HEK293 (cell line): ENCODE results near the gene MAP1LC3B2.

Source experiments
- CTCF ChIA-PET: fragments of 350-600 bp; formaldehyde crosslinking; extraction: SDS; loops from one replicate; lab custom pipeline; 2021; ENCODE audit warnings: antibody characterized with exemption; lab: Yijun Ruan, JAX
- POLR2A ChIA-PET: fragments of 300-600 bp; formaldehyde crosslinking; extraction: SDS; loops from one replicate; lab custom pipeline; 2020; ENCODE audit warnings: antibody characterized with exemption, inconsistent platforms; lab: Yijun Ruan, JAX
- H3K27ac ChIP-seq: fragments of 200-500 bp; sonication (Bioruptor generic); 2 replicates; pipeline ENCODE4 v1.5.1; 2014; ENCODE audit warnings: low read depth, low read length, control low read depth, inconsistent platforms; ENCODE audit errors: extremely low read depth
- H3K36me3 ChIP-seq, 2 experiments: fragments of 200-500 bp in 1 of 2; sonication (Bioruptor generic) in 1 of 2; 1 replicate in 1 of 2; 2 replicates in 1 of 2; pipeline ENCODE4 v1.5.1; 2014 to 2017; ENCODE audit warnings: inconsistent platforms in 2 of 2, low read length in 2 of 2; ENCODE audit not compliant: control insufficient read depth in 2 of 2, insufficient read depth in 1 of 2
- H3K4me1 ChIP-seq: fragments of 200-500 bp; sonication (Bioruptor generic); 2 replicates; pipeline ENCODE4 v1.5.1; 2014; ENCODE audit warnings: mild to moderate bottlenecking, low read length, inconsistent platforms; ENCODE audit not compliant: control insufficient read depth, insufficient read depth
- H3K4me3 ChIP-seq: 2 replicates; pipeline ENCODE4 v1.5.1; 2011; ENCODE audit warnings: low read depth, mild to moderate bottlenecking, control low read depth, low read length, moderate library complexity
- H3K9me3 ChIP-seq: fragments of 200-500 bp; sonication (Bioruptor generic); 2 replicates; pipeline ENCODE4 v1.5.1; 2014; ENCODE audit warnings: low read depth, low read length, inconsistent platforms; ENCODE audit not compliant: control insufficient read depth, insufficient read depth
- BCL11A ChIP-seq: fragments of 450-650 bp; formaldehyde crosslinking; IDR thresholded peaks from 2 replicates; pipeline ENCODE4 v1.5.1; 2016; ENCODE audit warnings: low read depth, missing biosample characterization, missing genetic modification characterization
- BCL11B ChIP-seq: fragments of 450-650 bp; formaldehyde crosslinking; IDR thresholded peaks from 2 replicates; pipeline ENCODE4 v1.5.1; 2016; ENCODE audit warnings: low read depth, missing biosample characterization, missing genetic modification characterization
- CTCF ChIP-seq: fragments of 450-650 bp; formaldehyde crosslinking; IDR thresholded peaks from 2 replicates; pipeline ENCODE4 v1.5.1; 2016; ENCODE audit warnings: missing biosample characterization, missing genetic modification characterization
- GLI4 ChIP-seq: fragments of 450-650 bp; formaldehyde crosslinking; IDR thresholded peaks from 2 replicates; pipeline ENCODE4 v1.5.1; 2016; ENCODE audit warnings: missing biosample characterization, missing genetic modification characterization
- KLF10 ChIP-seq: fragments of 450-650 bp; IDR thresholded peaks from 2 replicates; pipeline ENCODE4 v1.5.1; 2018; ENCODE audit warnings: missing biosample characterization, mild to moderate bottlenecking, missing genetic modification characterization
- KLF8 ChIP-seq: fragments of 450-650 bp; formaldehyde crosslinking; IDR thresholded peaks from 2 replicates; pipeline ENCODE4 v1.5.1; 2016; ENCODE audit warnings: missing biosample characterization, missing genetic modification characterization
- OVOL3 ChIP-seq: fragments of 450-650 bp; formaldehyde crosslinking; IDR thresholded peaks from 2 replicates; pipeline ENCODE4 v1.5.1; 2016; ENCODE audit warnings: missing biosample characterization, missing genetic modification characterization
- SETDB1 ChIP-seq: IDR thresholded peaks from one replicate; pipeline ENCODE4 v1.6.1; 2017; ENCODE audit warnings: mild to moderate bottlenecking, low read length, moderate library complexity, mixed read lengths; ENCODE audit not compliant: insufficient read length
- SP3 ChIP-seq: fragments of 450-650 bp; formaldehyde crosslinking; IDR thresholded peaks from 2 replicates; pipeline ENCODE4 v1.5.1; 2016; ENCODE audit warnings: missing biosample characterization, missing genetic modification characterization
- SP7 ChIP-seq: fragments of 450-650 bp; formaldehyde crosslinking; IDR thresholded peaks from 2 replicates; pipeline ENCODE4 v1.5.1; 2016; ENCODE audit warnings: missing biosample characterization, missing genetic modification characterization
- TRIM28 ChIP-seq: IDR thresholded peaks from 2 replicates; pipeline ENCODE4 v1.6.1; 2011; ENCODE audit warnings: low read length, control low read depth, borderline replicate concordance
- YY2 ChIP-seq: fragments of 450-650 bp; formaldehyde crosslinking; IDR thresholded peaks from 2 replicates; pipeline ENCODE4 v1.5.1; 2016; ENCODE audit warnings: missing biosample characterization, missing genetic modification characterization
- ZBTB21 ChIP-seq: fragments of 450-650 bp; formaldehyde crosslinking; IDR thresholded peaks from 2 replicates; pipeline ENCODE4 v1.5.1; 2017; ENCODE audit warnings: missing biosample characterization, missing genetic modification characterization
- ZBTB26 ChIP-seq: fragments of 450-650 bp; formaldehyde crosslinking; optimal IDR thresholded peaks from 2 replicates; pipeline ENCODE3; 2016; ENCODE audit warnings: missing biosample characterization, mild to moderate bottlenecking, missing genetic modification characterization
- ZFHX2 ChIP-seq: fragments of 450-650 bp; formaldehyde crosslinking; conservative IDR thresholded peaks from 2 replicates; pipeline ENCODE4 v1.5.1; 2016; ENCODE audit warnings: missing biosample characterization, missing genetic modification characterization
- ZFP69B ChIP-seq: fragments of 450-650 bp; formaldehyde crosslinking; IDR thresholded peaks from 2 replicates; pipeline ENCODE4 v1.5.1; 2016; ENCODE audit warnings: missing biosample characterization, missing genetic modification characterization
- ZNF26 ChIP-seq: fragments of 450-650 bp; formaldehyde crosslinking; IDR thresholded peaks from 2 replicates; pipeline ENCODE4 v1.5.1; 2016; ENCODE audit warnings: missing biosample characterization, missing genetic modification characterization
- ZNF280D ChIP-seq: fragments of 450-650 bp; formaldehyde crosslinking; IDR thresholded peaks from 2 replicates; pipeline ENCODE4 v1.5.1; 2016; ENCODE audit warnings: missing biosample characterization, missing genetic modification characterization
- ZNF335 ChIP-seq: fragments of 450-650 bp; formaldehyde crosslinking; conservative IDR thresholded peaks from 2 replicates; pipeline ENCODE4 v1.5.1; 2016; ENCODE audit warnings: missing biosample characterization, missing genetic modification characterization
- ZNF354C ChIP-seq: fragments of 450-650 bp; formaldehyde crosslinking; IDR thresholded peaks from 2 replicates; pipeline ENCODE4 v1.5.1; 2016; ENCODE audit warnings: missing biosample characterization, missing genetic modification characterization, low read depth, borderline replicate concordance
- ZNF37A ChIP-seq: fragments of 450-650 bp; IDR thresholded peaks from 2 replicates; pipeline ENCODE4 v1.5.1; 2018; ENCODE audit warnings: missing biosample characterization, missing genetic modification characterization
- ZNF529 ChIP-seq: fragments of 450-650 bp; formaldehyde crosslinking; IDR thresholded peaks from 2 replicates; pipeline ENCODE4 v1.5.1; 2017; ENCODE audit warnings: missing genetic modification characterization, missing biosample characterization; ENCODE audit not compliant: insufficient replicate concordance
- ZNF600 ChIP-seq: fragments of 450-650 bp; formaldehyde crosslinking; IDR thresholded peaks from 2 replicates; pipeline ENCODE4 v1.5.1; 2016; ENCODE audit warnings: missing biosample characterization, missing genetic modification characterization
- ZNF623 ChIP-seq: fragments of 450-650 bp; formaldehyde crosslinking; IDR thresholded peaks from 2 replicates; pipeline ENCODE4 v1.5.1; 2016; ENCODE audit warnings: missing biosample characterization, missing genetic modification characterization
- ZNF629 ChIP-seq: fragments of 450-650 bp; formaldehyde crosslinking; IDR thresholded peaks from 2 replicates; pipeline ENCODE4 v1.5.1; 2017; ENCODE audit warnings: missing biosample characterization, missing genetic modification characterization
- ZNF747 ChIP-seq: fragments of 450-650 bp; formaldehyde crosslinking; IDR thresholded peaks from 2 replicates; pipeline ENCODE4 v1.5.1; 2016; ENCODE audit warnings: missing biosample characterization, missing genetic modification characterization
- ZNF785 ChIP-seq: fragments of 450-650 bp; formaldehyde crosslinking; IDR thresholded peaks from 2 replicates; pipeline ENCODE4 v1.5.1; 2016; ENCODE audit warnings: missing biosample characterization, missing genetic modification characterization
- ZSCAN18 ChIP-seq: fragments of 450-650 bp; formaldehyde crosslinking; IDR thresholded peaks from 2 replicates; pipeline ENCODE4 v1.5.1; 2016; ENCODE audit warnings: missing biosample characterization, missing genetic modification characterization
- ZSCAN23 ChIP-seq: fragments of 450-650 bp; formaldehyde crosslinking; IDR thresholded peaks from 2 replicates; pipeline ENCODE4 v1.5.1; 2016; ENCODE audit warnings: missing biosample characterization, missing genetic modification characterization
- ZXDB ChIP-seq: fragments of 450-650 bp; formaldehyde crosslinking; IDR thresholded peaks from 2 replicates; pipeline ENCODE4 v1.5.1; 2016; ENCODE audit warnings: missing biosample characterization, missing genetic modification characterization

Gene MAP1LC3B2

GRCh38 chr12:116525418-116526001 is 33.7 kb upstream of the MAP1LC3B2 start:
- H3K36me3 ChIP-seq, result no peaks in the 10 kb centered on the region
- CTCF ChIA-PET, result interaction anchor here (0.6 kb wide), 1 partner anchor 123 kb away, joined by 3 read pairs; no protein-coding TSS in a partner anchor
- POLR2A ChIA-PET, result no interaction called here
- H3K27ac ChIP-seq, result no peak overlapping the region; the same call in 1 of the 2 replicates
- peaks cover 21% of the 10 kb centered on the region for H3K4me1 ChIP-seq
- H3K4me3 ChIP-seq, result no peak overlapping the region; the same call in 1 of the 2 replicates
- H3K9me3 ChIP-seq, result no peaks in the 10 kb centered on the region
- TF ChIP-seq ZNF280D, result no peak
- no peak for TF ChIP-seq ZBTB21 (tag by site-specific recombination)
- TF ChIP-seq ZBTB26 (tag by site-specific recombination), result no peak
- no peak for TF ChIP-seq ZNF629
- TF ChIP-seq ZNF747 (tag by site-specific recombination), result no peak
- TF ChIP-seq SETDB1, result no peak
- peak; percentile 98 for TF ChIP-seq ZXDB (tag by site-specific recombination)
- TF ChIP-seq ZNF26 (tag by site-specific recombination), result no peak
- TF ChIP-seq ZNF623, result no peak
- TF ChIP-seq KLF8 (tag by site-specific recombination), result 0 out of 2 replicates have a peak, but pooled peaks have one; percentile 3
- TF ChIP-seq KLF10, result no peak
- peak; percentile 6 for TF ChIP-seq SP7 (tag by site-specific recombination)
- TF ChIP-seq GLI4 (tag by site-specific recombination), result no peak
- TF ChIP-seq ZNF529 (tag by site-specific recombination), result no peak
- TF ChIP-seq SP3 (tag by site-specific recombination), result no peak
- TF ChIP-seq ZNF354C (tag by site-specific recombination), result no peak
- TF ChIP-seq ZFHX2 (tag by site-specific recombination), result no peak
- TF ChIP-seq YY2 (tag by site-specific recombination), result no peak
- TF ChIP-seq ZNF785 (tag by site-specific recombination), result no peak
- no peak for TF ChIP-seq OVOL3 (tag by site-specific recombination)
- 0 out of 2 replicates have a peak, but pooled peaks have one; percentile 3 for TF ChIP-seq ZSCAN18 (tag by site-specific recombination)
- no peak; the same call in 1 of the 2 replicates for TF ChIP-seq ZNF335 (tag by site-specific recombination)
- TF ChIP-seq ZFP69B (tag by site-specific recombination), result no peak
- no peak for TF ChIP-seq BCL11A (tag by site-specific recombination)
- no peak for TF ChIP-seq ZSCAN23 (tag by site-specific recombination)
- no peak for TF ChIP-seq ZNF37A
- no peak for TF ChIP-seq BCL11B
- peak; percentile 68; the same call in 1 of the 2 replicates for TF ChIP-seq ZNF600 (tag by site-specific recombination)
- no peak for TF ChIP-seq TRIM28
- no peak for TF ChIP-seq CTCF (tag by site-specific recombination)
